Choroid plexus epithelial cell (primary cell): Measurements from ENCODE around the gene CARD14.
A peak's percentile ranks its signal among the peaks of the same experiment; 100 is the strongest.

ENCODE experiments used
- DNase-seq: peaks from one replicate; pipeline ENCODE4 v3.0.0-alpha.2; 2010; ENCODE audit warnings: low read depth
- H3K4me3 ChIP-seq: 2 replicates; pipeline ENCODE4 v1.5.1; 2011; ENCODE audit warnings: low read depth, mild to moderate bottlenecking, control low read depth, low read length, moderate library complexity
- TF ChIP-seq, protein P1 (sequence below): conservative IDR thresholded peaks from 2 replicates; pipeline ENCODE4 v1.5.1; 2011; ENCODE audit warnings: low read depth, mild to moderate bottlenecking, control low read depth, inconsistent platforms, low read length, moderate library complexity

The CARD14 gene

DNA sequence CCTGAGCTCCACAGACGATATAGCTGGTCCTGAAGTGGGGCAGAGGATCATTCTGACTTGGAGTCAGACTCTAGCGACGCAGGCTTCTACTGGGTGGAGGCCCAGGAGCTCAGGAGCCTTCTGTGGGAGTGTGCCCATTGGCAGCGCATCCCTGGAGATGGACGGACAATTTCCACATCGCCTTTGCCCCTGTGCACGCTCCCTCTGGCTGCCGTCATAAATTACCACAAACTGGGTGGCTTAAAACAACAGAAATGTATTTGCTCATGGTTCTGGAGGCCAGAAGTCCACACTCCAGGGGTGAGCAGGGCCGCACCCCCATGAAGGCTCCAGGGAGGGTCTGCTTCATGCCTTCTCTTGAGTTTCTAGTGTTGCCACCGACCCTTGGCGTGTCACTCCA lies 6.9 kb downstream of the CARD14 start:
- DNase-seq: no peak
- TF ChIP-seq, protein P1, sequence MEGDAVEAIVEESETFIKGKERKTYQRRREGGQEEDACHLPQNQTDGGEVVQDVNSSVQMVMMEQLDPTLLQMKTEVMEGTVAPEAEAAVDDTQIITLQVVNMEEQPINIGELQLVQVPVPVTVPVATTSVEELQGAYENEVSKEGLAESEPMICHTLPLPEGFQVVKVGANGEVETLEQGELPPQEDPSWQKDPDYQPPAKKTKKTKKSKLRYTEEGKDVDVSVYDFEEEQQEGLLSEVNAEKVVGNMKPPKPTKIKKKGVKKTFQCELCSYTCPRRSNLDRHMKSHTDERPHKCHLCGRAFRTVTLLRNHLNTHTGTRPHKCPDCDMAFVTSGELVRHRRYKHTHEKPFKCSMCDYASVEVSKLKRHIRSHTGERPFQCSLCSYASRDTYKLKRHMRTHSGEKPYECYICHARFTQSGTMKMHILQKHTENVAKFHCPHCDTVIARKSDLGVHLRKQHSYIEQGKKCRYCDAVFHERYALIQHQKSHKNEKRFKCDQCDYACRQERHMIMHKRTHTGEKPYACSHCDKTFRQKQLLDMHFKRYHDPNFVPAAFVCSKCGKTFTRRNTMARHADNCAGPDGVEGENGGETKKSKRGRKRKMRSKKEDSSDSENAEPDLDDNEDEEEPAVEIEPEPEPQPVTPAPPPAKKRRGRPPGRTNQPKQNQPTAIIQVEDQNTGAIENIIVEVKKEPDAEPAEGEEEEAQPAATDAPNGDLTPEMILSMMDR: no peak
- no peak overlapping the region for H3K4me3 ChIP-seq

DNA sequence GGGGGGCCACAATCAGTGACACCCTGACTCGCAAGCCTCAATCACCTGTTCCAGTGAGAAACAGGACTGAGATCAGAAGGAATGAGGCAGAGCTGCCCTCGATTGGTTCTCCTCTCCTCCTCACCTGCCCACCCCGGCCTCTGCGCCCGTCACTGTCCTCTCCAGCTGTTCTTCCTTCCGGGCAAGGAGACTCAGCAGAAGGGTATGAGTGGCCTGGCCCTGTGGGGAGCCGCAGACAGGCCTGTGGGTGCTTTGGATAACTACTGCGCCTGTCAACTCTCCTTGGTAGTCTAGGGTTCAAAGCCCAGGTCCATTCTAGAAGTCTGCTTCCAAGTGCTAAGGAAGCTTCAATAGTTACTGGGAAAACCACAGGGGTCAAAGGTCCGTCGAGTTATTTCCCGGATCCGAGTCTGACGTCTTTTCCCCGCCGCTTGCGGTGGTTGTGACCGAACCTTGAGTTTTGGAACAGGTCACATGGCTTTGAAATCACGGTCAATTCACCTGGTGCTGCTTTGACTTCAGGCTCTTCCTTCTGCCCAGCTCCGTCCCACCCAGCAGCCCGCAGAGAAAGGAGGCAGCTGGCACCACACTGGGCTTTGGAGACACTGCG lies 8.3 kb downstream of the CARD14 start:
- peak; percentile 74 for DNase-seq
- no peak overlapping the region for H3K4me3 ChIP-seq
- TF ChIP-seq, protein P1: no peak

DNA sequence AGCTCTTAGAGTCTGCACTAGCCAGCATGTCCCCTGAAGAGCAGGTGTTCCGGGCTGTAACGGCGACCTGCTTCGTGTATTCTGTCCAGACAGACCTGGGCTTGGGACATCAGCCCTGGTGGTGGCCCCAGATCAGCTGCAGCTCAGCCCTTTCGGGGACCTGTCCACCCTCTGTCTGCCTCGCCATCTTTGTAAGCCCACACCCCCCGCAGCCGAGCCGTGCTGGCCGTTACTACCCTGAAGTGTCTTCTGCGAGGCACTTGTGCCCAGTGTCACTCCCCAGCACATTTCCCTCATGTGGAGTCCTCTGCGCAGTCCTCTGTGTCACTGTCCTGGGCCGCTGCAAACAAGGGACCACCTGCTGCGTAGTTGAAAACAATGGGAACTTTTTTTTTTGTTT lies 10.4 kb downstream of the CARD14 start:
- DNase-seq: no peak
- TF ChIP-seq, protein P1: no peak
- H3K4me3 ChIP-seq: no peak overlapping the region

DNA sequence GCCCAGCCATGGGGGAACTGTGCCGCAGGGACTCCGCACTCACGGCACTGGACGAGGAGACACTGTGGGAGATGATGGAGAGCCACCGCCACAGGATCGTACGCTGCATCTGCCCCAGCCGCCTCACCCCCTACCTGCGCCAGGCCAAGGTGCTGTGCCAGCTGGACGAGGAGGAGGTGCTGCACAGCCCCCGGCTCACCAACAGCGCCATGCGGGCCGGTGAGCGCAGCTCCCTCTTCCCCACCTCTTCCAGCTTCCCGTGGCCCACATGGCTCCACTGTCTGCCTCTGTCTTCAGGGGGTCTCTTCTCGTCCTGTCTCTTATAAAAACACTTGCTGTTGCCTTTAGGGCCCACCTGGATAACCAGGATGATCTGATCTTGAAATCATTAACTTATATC lies 11.6 kb downstream of the CARD14 start:
- no peak for DNase-seq
- TF ChIP-seq, protein P1: no peak
- no peak overlapping the region for H3K4me3 ChIP-seq

DNA sequence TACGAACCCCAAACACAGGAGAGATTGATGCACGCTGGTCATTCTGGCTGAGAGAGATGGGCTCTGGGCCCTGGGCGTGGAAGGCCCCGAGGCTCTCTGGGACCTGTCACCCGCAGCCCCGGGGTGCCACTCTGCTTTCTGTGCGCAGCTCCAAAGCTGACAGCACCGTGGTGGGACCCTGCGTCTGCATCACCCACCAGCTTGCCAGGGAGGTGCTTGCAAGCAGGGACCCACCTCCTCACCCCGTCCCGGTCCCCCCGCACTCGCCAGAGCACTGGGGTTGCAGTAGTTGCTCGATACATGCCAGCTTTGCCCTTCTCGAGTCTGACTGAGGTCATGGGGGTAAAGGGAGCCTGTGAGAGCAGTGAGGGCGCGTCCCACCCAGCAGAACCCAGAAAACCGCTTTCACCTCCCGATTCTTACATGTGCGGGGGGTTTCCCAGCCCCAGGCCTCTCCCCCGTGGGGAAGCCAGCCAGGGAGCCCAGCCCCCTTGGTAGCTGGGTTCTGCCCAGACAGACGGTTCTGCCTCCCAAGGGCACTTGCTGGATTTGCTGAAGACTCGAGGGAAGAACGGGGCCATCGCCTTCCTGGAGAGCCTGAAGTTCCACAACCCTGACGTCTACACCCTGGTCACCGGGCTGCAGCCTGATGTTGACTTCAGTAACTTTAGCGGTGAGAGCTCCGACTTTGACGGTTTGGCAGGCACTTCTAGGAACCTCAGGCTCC lies 12.5 kb downstream of the CARD14 start:
- no peak overlapping the region for H3K4me3 ChIP-seq
- no peak for DNase-seq
- TF ChIP-seq, protein P1: no peak

DNA sequence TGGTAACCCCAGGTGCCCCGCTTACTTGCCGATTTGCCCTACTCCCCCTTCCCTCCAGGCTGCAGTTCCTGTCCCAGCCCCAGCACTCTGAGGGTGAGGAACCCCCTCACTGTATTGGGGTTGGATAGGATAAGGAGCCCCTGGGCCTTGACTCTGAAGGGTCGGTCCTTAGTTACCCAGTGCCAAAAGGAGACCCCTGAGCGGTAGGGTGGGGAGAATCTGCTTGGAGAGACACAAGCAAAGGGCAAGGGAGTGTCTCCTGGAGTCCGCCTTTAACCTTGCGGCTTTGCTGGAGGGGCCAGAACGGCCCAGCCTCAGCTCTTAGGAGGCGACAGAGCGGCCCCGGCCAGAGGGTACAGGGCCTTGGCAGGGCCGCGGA lies 13.0 kb downstream of the CARD14 start:
- TF ChIP-seq, protein P1: no peak
- H3K4me3 ChIP-seq: no peak overlapping the region
- DNase-seq: no peak
